ENCODE results near the gene RNF39.
"Not testable (repeated sequence)": the region's sequence is repeated elsewhere in the genome, so short reads cannot be mapped to it uniquely, and the experiment has no call there.

RNF39 gene

DNA sequence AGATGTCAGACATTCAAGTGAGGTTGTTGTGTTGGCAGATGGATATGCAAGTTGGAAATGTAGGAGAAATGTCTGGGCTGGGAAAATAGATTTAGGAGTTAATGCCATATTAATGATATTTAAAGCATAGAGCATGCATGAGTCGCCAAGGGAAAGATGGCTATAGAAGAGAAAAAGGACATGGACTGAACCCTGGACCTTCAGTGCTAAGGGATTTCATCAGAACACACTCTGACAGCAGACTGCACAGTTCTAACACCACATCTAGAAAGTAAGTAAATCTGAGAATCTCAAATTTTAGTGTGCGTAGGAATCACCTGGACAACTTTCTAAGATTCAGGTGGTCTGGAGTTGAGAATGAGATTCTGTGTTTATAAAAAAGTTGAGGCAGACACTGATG, 31.8 kb downstream of the RNF39 start:
- H3K4me3 ChIP-seq (ENCODE audit: low read depth, low read length), result no peak overlapping the region
- no peaks in the 10 kb centered on the region for H3K27me3 ChIP-seq (ENCODE audit: control insufficient read depth, insufficient read depth, low read length)
- no peaks in the 10 kb centered on the region for H3K9me3 ChIP-seq (ENCODE audit: control insufficient read depth, insufficient read depth, low read length)
- H3K4me1 ChIP-seq (ENCODE audit: control insufficient read depth, insufficient read depth, low read length), result no peaks in the 10 kb centered on the region
- no peak overlapping the region for H3K9ac ChIP-seq (ENCODE audit: low read depth, low read length)
- no peaks in the 10 kb centered on the region for H3K36me3 ChIP-seq (ENCODE audit: control insufficient read depth, insufficient read depth, low read length)

DNA sequence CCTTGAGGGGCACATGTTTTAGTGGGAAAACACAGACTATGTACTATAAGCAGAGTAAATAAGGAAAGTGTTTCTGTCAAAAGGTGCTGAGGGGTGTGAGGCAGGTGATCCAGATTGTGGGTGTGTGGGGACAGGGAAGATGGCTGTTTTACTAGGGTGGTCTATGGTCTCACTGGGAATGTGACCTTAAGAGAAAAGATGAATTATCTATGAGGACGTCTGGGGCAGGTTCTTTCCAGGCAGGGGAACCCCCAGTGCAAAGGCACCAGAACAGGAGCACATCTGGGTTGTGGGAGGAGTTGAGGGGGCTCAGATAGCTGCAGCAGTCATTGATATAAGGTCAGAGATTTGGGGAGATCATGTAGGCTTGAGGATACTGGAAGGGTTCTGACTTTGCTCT, 32.7 kb downstream of the RNF39 start:
- Histone ChIP-seq H3K9ac (ENCODE audit: low read depth, low read length) (no peak overlapping the region), H3K27me3 (ENCODE audit: control insufficient read depth, insufficient read depth, low read length) (no peaks in the 10 kb centered on the region), H3K4me3 (ENCODE audit: low read depth, low read length) (no peak overlapping the region), H3K36me3 (ENCODE audit: control insufficient read depth, insufficient read depth, low read length) (no peaks in the 10 kb centered on the region), H3K9me3 (ENCODE audit: control insufficient read depth, insufficient read depth, low read length) (no peaks in the 10 kb centered on the region), H3K4me1 (ENCODE audit: control insufficient read depth, insufficient read depth, low read length) (no peaks in the 10 kb centered on the region)

- no peak overlapping the region for H3K4me3 ChIP-seq (ENCODE audit: low read depth, low read length)
- H3K27me3 ChIP-seq (ENCODE audit: control insufficient read depth, insufficient read depth, low read length), result no peaks in the 10 kb centered on the region
- H3K9me3 ChIP-seq (ENCODE audit: control insufficient read depth, insufficient read depth, low read length), result no peaks in the 10 kb centered on the region
- no peaks in the 10 kb centered on the region for H3K36me3 ChIP-seq (ENCODE audit: control insufficient read depth, insufficient read depth, low read length)
- no peaks in the 10 kb centered on the region for H3K4me1 ChIP-seq (ENCODE audit: control insufficient read depth, insufficient read depth, low read length)
- H3K9ac ChIP-seq (ENCODE audit: low read depth, low read length), result no peak overlapping the region
Observed at GRCh38 chr6:30042476-30042875, 33.1 kb downstream of the RNF39 start.

DNA sequence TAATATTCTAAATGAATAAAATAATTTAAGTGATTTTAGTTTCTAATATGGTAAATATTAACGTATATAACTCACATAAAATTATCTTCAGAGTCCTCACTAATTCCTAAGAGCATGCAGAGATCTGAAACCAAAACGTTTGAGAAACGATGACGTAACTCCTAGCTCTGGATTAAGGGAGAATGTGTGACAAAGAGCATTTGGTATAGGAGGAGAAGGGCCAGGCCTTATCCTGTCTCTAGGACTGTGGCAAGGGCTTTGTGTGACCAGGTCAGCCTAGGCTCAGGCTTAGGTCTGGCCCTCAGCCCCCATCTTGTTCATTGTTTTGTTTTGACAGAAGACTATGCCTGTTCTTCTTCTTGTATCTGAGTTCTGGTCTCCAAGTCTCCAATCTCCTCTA, 33.7 kb downstream of the RNF39 start:
- Histone ChIP-seq H3K4me3 (ENCODE audit: low read depth, low read length) (no peak overlapping the region), H3K4me1 (ENCODE audit: control insufficient read depth, insufficient read depth, low read length) (no peaks in the 10 kb centered on the region), H3K27me3 (ENCODE audit: control insufficient read depth, insufficient read depth, low read length) (no peaks in the 10 kb centered on the region), H3K9ac (ENCODE audit: low read depth, low read length) (no peak overlapping the region), H3K9me3 (ENCODE audit: control insufficient read depth, insufficient read depth, low read length) (no peaks in the 10 kb centered on the region), H3K36me3 (ENCODE audit: control insufficient read depth, insufficient read depth, low read length) (no peaks in the 10 kb centered on the region)

- Histone ChIP-seq H3K9me3 (ENCODE audit: control insufficient read depth, insufficient read depth, low read length) (no peaks in the 10 kb centered on the region), H3K4me3 (ENCODE audit: low read depth, low read length) (no peak overlapping the region), H3K27me3 (ENCODE audit: control insufficient read depth, insufficient read depth, low read length) (no peaks in the 10 kb centered on the region), H3K9ac (ENCODE audit: low read depth, low read length) (no peak overlapping the region), H3K4me1 (ENCODE audit: control insufficient read depth, insufficient read depth, low read length) (no peaks in the 10 kb centered on the region), H3K36me3 (ENCODE audit: control insufficient read depth, insufficient read depth, low read length) (no peaks in the 10 kb centered on the region)
Observed at GRCh38 chr6:30041221-30041620, 34.3 kb downstream of the RNF39 start.

DNA sequence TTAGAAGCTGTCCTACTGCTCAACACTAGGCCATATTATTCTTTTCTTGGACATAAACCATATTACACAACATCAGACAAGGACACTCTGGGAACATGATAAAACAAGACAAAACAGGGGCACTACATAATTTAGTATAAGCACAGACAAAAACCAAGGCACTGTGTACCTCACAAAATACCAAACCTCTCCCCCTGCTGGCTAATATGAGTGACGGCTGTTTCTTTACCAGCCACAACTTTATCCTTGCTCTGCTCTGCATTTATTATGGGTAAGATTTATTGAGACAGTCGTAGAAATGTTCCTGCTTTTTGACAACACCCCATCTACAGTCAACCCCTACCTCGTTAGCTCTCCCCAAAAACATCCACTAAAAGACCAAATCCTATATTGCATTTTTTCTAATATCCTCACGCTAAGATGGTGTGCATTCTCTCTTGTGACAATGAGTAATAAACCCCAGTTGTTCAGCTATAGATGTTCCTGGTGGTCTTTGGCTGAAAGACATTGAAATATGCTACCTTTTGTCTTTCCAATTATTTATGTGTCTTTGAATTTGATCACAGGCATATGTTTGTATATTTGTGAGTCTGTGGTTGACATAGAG, 38.3 kb downstream of the RNF39 start:
- no peak overlapping the region for H3K4me3 ChIP-seq (ENCODE audit: low read depth, low read length)
- no peaks in the 10 kb centered on the region for H3K9me3 ChIP-seq (ENCODE audit: control insufficient read depth, insufficient read depth, low read length)
- H3K9ac ChIP-seq (ENCODE audit: low read depth, low read length), result no peak overlapping the region
- H3K36me3 ChIP-seq (ENCODE audit: control insufficient read depth, insufficient read depth, low read length), result no peaks in the 10 kb centered on the region
- no peaks in the 10 kb centered on the region for H3K27me3 ChIP-seq (ENCODE audit: control insufficient read depth, insufficient read depth, low read length)
- H3K4me1 ChIP-seq (ENCODE audit: control insufficient read depth, insufficient read depth, low read length), result no peaks in the 10 kb centered on the region

- Histone ChIP-seq H3K9me3 (ENCODE audit: control insufficient read depth, insufficient read depth, low read length) (no peaks in the 10 kb centered on the region), H3K4me3 (ENCODE audit: low read depth, low read length) (no peak overlapping the region), H3K36me3 (ENCODE audit: control insufficient read depth, insufficient read depth, low read length) (no peaks in the 10 kb centered on the region), H3K9ac (ENCODE audit: low read depth, low read length) (no peak overlapping the region), H3K27me3 (ENCODE audit: control insufficient read depth, insufficient read depth, low read length) (no peaks in the 10 kb centered on the region), H3K4me1 (ENCODE audit: control insufficient read depth, insufficient read depth, low read length) (no peaks in the 10 kb centered on the region)
Observed at GRCh38 chr6:30035784-30036183, 39.8 kb downstream of the RNF39 start.

- not testable (repeated sequence) for H3K36me3 ChIP-seq (ENCODE audit: control insufficient read depth, insufficient read depth, low read length); H3K9ac ChIP-seq (ENCODE audit: low read depth, low read length); H3K9me3 ChIP-seq (ENCODE audit: control insufficient read depth, insufficient read depth, low read length); H3K27me3 ChIP-seq (ENCODE audit: control insufficient read depth, insufficient read depth, low read length); H3K4me3 ChIP-seq (ENCODE audit: low read depth, low read length); H3K4me1 ChIP-seq (ENCODE audit: control insufficient read depth, insufficient read depth, low read length)
Observed at GRCh38 chr6:30033440-30033839, 42.1 kb downstream of the RNF39 start.

DNA sequence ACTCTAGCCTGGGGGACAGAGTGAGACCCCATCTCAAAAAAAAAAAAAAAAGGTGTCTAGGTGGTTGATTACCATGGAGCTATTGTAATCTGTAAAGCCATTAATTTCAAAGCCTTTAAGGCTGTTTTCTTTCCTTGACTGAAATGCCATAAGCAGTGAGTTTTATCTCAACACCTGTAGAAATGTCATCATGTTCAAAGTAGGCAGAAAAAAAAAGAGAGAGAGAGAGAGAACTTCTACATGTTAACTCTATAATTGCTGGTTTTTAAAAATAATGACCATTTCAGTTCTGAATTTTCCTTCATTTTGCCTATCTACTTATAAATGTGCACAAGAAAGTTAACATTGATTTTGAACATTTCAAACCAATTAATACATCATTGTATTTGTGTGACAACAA, 44.2 kb downstream of the RNF39 start:
- no peaks in the 10 kb centered on the region for H3K9me3 ChIP-seq (ENCODE audit: control insufficient read depth, insufficient read depth, low read length)
- no peak overlapping the region for H3K9ac ChIP-seq (ENCODE audit: low read depth, low read length)
- H3K27me3 ChIP-seq (ENCODE audit: control insufficient read depth, insufficient read depth, low read length), result no peaks in the 10 kb centered on the region
- H3K36me3 ChIP-seq (ENCODE audit: control insufficient read depth, insufficient read depth, low read length), result no peaks in the 10 kb centered on the region
- H3K4me3 ChIP-seq (ENCODE audit: low read depth, low read length), result no peak overlapping the region
- no peaks in the 10 kb centered on the region for H3K4me1 ChIP-seq (ENCODE audit: control insufficient read depth, insufficient read depth, low read length)

GRCh38 chr6:30029588-30029987, 46.0 kb downstream of the RNF39 start:
- Histone ChIP-seq H3K4me3 (ENCODE audit: low read depth, low read length) (no peak overlapping the region), H3K4me1 (ENCODE audit: control insufficient read depth, insufficient read depth, low read length) (no peaks in the 10 kb centered on the region), H3K9me3 (ENCODE audit: control insufficient read depth, insufficient read depth, low read length) (no peaks in the 10 kb centered on the region), H3K36me3 (ENCODE audit: control insufficient read depth, insufficient read depth, low read length) (no peaks in the 10 kb centered on the region), H3K9ac (ENCODE audit: low read depth, low read length) (no peak overlapping the region), H3K27me3 (ENCODE audit: control insufficient read depth, insufficient read depth, low read length) (no peaks in the 10 kb centered on the region)

DNA sequence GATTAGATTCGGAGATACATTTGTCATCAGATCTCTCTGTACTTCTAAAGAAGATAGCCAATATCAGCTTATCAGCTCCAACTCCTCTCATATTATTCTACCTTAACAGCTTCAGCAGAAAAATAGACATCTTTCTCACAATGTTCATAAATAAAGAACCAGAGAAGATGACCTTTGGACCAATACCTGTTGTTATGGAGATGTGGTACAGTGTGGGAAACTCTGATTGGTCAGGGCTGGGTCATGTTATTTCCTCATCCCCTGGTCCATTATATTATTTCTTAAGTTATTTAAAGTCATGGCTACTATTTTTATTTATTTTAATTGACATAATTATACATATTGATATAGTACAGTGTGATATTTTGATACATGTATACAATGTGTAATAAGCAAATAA, 50.4 kb downstream of the RNF39 start:
- no peak overlapping the region for H3K4me3 ChIP-seq (ENCODE audit: low read depth, low read length)
- no peaks in the 10 kb centered on the region for H3K4me1 ChIP-seq (ENCODE audit: control insufficient read depth, insufficient read depth, low read length)
- H3K9ac ChIP-seq (ENCODE audit: low read depth, low read length), result no peak overlapping the region
- no peaks in the 10 kb centered on the region for H3K27me3 ChIP-seq (ENCODE audit: control insufficient read depth, insufficient read depth, low read length)
- no peaks in the 10 kb centered on the region for H3K9me3 ChIP-seq (ENCODE audit: control insufficient read depth, insufficient read depth, low read length)
- no peaks in the 10 kb centered on the region for H3K36me3 ChIP-seq (ENCODE audit: control insufficient read depth, insufficient read depth, low read length)

GRCh38 chr6:30022712-30023111, 52.9 kb downstream of the RNF39 start:
- H3K4me1 ChIP-seq (ENCODE audit: control insufficient read depth, insufficient read depth, low read length); H3K36me3 ChIP-seq (ENCODE audit: control insufficient read depth, insufficient read depth, low read length); H3K27me3 ChIP-seq (ENCODE audit: control insufficient read depth, insufficient read depth, low read length); H3K9ac ChIP-seq (ENCODE audit: low read depth, low read length); H3K4me3 ChIP-seq (ENCODE audit: low read depth, low read length); H3K9me3 ChIP-seq (ENCODE audit: control insufficient read depth, insufficient read depth, low read length): not testable (repeated sequence)

GRCh38 chr6:30022189-30022588, 53.4 kb downstream of the RNF39 start:
- H3K36me3 ChIP-seq (ENCODE audit: control insufficient read depth, insufficient read depth, low read length), result no peaks in the 10 kb centered on the region

More at GRCh38 chr6:30022189-30022588, 53.4 kb downstream of the RNF39 start:
- Histone ChIP-seq H3K9ac (ENCODE audit: low read depth, low read length) (no peak overlapping the region), H3K27me3 (ENCODE audit: control insufficient read depth, insufficient read depth, low read length) (peaks cover 3% of the 10 kb centered on the region), H3K4me3 (ENCODE audit: low read depth, low read length) (no peak overlapping the region), H3K9me3 (ENCODE audit: control insufficient read depth, insufficient read depth, low read length) (no peaks in the 10 kb centered on the region), H3K4me1 (ENCODE audit: control insufficient read depth, insufficient read depth, low read length) (no peaks in the 10 kb centered on the region)

Data from iPS-15b (cell line).